Ishikawa (cell line): ENCODE results near the gene RRBP1.

ENCODE experiments used
- CEBPB ChIP-seq: IDR thresholded peaks from 2 replicates; pipeline ENCODE4 v1.6.1; 2012
- CREB1 ChIP-seq: IDR thresholded peaks from 2 replicates; pipeline ENCODE4 v1.6.1; 2012; ENCODE audit warnings: low read depth
- EP300 ChIP-seq: IDR thresholded peaks from 2 replicates; pipeline ENCODE4 v1.6.1; 2012; ENCODE audit warnings: borderline replicate concordance
- FOXM1 ChIP-seq: IDR thresholded peaks from 2 replicates; pipeline ENCODE4 v1.6.1; 2012; ENCODE audit warnings: low read depth, borderline replicate concordance
- RAD21 ChIP-seq: IDR thresholded peaks from 2 replicates; pipeline ENCODE4 v1.6.1; 2012; ENCODE audit warnings: low read depth
- TAF1 ChIP-seq: IDR thresholded peaks from 2 replicates; pipeline ENCODE4 v1.6.1; 2012; ENCODE audit warnings: low read depth, mild to moderate bottlenecking

- no peak for TF ChIP-seq CREB1
- no peak for TF ChIP-seq FOXM1
- no peak for TF ChIP-seq TAF1
- no peak for TF ChIP-seq EP300
- no peak for TF ChIP-seq CEBPB
- no peak for TF ChIP-seq RAD21
Measured at GRCh38 chr20:17727351-17727750, 45.3 kb upstream of the RRBP1 start.
